GM18861 (cell line): Measurements from ENCODE around the gene UPF2.
"Not testable (repeated sequence)": the region's sequence is repeated elsewhere in the genome, so short reads cannot be mapped to it uniquely, and the experiment has no call there.

Source experiments
- ATAC-seq: cut with Tn5 transposase; IDR thresholded peaks from one replicate; pipeline ENCODE4 v1.9.1; 2021; ENCODE audit not compliant: unreplicated experiment

Gene UPF2

DNA sequence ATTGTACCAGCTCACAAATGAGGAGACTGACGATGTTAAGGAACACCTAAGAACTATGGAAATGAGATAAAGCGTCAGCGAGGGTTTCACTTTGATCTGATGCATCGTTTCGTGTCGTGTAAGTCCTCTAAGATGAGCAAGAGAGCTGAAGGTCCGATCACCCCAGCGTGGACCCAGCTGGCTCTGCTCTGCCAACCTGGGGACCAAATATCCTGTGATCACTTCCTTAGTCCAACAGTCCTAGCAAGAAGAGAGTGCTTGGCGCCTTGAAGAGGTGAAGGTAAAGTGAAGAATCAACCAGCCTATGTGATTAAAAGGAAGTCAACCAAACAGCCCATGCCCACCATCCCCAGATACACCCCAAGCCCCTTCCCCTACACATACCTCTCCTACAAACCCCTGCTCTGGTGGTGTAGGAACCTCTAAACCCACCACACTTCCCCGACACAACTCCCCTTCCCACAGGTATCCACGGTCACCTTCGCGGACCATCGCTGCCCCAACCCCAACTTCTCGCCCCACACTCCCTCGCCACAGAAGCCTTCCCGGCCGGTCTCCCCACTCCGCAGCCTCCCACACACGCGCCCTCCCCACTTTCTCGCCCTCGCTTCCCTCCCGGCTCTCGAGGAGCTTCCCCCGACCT lies 722 bp downstream of the UPF2 start:
- no peak for ATAC-seq

DNA sequence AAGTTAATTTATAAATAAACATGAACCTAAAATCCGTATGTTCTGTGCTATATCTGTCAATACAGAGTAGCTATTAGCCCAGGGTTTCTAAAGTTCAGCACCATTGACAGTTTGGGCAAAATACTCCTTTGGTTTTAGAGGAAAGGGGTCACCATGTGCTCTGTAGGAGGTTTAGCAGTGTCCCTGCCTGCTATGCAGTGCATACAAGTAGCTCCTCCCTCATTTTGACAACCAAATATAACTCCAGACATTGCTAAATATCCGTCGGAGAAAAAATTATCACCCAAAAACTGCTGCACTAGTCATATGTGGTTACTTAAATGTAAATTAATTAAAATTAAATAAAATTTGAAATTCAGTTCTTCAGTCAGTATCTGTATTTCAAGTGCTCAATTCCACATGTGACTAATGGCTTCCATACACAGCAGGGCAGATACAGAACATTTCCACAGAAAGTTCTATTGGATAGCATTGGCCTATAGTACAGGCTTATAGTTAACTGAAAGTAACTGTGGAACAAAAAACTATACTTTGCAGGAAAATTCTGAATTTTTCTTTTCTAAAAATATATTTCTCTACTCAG lies 6.4 kb downstream of the UPF2 start:
- no peak for ATAC-seq

DNA sequence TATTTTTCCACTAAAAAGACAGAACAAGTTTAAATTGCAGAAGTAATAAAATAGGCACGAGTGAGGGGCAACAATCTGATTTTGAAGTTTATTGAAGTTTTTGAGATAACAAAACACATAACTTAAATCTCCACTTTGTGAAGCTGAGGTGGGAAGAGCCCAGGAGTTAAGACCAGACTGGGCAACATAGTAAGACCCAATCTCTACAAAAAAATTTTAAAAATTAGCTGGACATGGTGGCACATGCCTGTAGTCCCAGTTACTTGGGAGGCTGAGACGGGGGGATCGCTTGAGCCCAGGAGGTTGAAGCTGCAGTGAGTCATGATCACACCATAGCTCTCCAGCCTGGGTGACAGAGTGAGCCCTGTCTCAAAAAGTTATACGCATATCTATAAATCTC lies 11.2 kb downstream of the UPF2 start:
- no peak for ATAC-seq

DNA sequence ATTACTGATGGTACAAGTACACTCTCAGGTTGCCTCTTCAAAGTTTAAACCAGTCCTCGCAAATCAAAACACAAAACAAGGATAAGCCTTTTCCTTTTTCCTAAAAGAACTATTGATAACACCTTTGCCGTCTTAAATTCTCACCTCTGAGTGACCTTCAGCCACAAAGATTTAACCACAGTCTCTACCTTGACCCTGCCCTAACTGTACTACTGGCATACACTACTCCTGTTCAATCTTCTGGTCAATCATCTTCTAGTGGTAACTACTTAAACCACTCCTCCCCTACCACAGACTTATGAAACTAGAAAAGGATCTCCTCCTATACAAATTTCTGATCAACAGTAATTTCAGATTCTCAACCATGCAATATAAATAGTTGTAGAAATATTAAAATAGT lies 15.1 kb downstream of the UPF2 start:
- peak; percentile 97 for ATAC-seq

DNA sequence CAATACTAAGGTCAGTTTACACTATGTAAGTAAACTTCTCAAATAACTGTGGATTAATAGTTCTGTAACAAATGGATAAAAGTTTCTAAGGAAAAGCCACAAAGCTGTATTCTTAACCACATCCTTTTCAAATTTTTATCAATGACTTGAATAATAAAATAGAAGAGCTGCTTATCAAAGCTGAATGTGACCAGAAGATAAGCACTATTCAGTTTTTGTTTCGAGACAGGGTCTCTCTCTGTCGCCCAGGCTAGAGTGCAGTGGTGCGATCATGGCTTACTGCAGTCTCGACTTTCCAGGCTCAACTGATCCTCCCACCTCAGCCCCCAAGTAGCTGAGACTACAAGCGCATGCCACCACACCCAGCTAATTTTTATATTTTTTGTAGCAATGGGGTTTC lies 17.0 kb downstream of the UPF2 start:
- no peak for ATAC-seq

DNA sequence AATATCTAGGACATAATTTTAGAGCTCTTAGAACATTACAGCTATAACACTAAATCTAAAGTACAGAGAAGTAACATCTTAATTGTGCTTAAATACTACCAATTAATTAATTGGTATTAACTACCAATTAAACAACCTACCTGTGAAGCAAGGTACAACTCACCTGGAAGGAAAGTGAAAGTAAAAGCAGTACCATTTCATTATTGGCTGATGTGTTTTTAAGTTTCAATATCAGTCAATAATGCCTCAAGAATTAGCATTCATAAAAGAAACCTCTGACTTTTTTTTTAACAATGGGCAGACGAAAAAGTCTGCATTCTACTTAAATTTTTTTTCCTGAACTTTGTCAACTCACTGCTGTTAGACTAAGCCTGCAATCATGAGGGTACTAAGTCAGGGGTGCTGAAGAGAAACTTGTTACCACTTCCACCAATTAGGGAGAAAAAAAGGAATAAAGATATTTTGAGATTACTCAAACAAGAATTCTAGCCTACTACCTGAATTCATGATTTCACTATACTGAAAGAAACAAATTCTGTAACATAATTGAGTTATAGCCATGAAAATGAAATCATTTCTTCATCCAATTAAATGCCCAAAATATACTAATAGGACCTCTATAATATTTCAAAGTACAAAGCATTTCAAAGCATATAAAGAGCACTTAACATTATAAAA lies 19.9 kb downstream of the UPF2 start:
- ATAC-seq: no peak

DNA sequence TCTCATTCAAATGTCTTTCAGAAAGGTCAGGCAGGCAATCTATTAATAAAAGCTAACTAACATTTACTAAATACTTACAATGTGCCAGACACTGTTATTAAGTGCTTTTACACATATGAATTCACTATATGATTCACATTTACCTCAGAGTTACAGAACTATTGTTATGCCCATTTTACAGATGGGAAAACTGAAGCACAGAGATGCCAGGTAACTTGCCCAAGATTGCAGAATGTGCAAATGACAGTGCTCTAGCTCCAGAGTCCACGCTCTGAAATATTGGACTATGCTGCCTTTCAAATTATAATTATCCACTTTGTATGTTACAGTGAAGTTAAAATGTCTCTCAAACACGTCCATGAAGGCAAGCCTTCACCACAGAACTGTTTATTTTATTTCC lies 22.0 kb downstream of the UPF2 start:
- no peak for ATAC-seq

DNA sequence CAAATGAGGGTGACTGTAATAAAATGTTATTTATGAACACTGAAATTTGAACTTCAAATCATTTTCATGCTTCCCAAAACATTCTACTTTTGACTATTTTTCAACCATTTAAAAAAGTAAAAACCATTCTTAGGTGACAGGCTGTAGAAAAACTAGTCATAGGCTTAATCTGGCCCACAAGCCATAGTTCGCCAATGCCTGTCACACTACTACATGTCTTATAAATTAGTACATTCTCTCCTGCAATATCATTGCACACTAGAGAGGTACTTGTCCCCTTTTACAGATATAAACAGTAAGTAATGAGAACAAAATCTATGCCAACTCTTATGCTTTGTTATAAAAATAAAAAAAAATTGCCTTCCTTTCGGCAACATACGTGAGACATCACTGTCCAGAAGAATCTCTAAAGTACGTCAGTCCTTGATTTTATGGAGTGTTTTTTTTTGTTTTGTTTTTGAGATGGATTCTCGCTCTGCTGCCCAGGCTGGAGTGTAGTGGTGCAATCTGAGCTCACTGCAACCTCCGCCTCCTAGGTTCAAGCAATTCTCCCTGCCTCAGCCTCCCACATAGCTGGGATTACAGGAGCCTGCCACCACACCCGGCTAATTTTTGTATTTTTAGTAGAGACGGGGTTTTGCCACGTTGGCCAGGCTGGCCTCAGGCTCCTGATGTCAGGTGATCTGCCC lies 23.2 kb downstream of the UPF2 start:
- ATAC-seq: no peak

DNA sequence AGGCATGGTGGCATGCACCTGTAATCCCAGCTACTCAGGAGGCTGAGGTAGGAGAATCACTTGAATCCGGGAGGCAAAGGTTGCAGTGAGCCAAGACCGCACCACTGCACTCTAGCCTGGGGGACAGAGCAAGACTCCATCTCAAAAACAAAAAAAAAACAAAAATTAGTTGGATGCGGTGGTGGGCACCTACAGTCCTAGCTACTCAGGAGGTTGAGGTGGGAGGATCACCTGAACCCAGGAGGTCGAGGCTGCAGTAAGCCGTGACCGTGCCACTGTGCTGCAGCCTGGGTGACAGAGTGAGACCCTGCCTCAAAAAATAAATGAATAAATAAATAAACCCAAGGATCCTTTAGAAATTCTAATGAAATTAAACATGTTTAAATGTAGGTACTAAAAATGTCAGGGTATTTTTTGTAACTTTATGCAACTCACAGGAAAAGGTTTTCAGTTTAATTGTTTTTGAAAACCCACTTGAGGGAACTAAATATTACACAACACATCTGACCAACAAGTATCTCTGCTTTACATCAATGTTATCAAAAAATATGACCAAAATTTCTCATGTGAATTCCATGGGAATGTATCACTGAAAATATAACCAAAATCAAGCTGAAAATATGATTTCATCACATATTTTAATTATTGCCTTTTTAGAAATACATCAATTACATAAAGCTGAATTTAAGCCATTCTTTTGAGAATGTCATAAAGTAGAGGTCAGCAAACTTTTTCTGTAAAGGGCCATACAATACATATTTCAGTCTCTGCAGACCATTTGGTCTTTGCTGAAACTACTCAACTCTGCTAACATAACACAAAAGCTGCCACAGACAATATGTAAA lies 23.9 kb downstream of the UPF2 start:
- ATAC-seq: no peak

DNA sequence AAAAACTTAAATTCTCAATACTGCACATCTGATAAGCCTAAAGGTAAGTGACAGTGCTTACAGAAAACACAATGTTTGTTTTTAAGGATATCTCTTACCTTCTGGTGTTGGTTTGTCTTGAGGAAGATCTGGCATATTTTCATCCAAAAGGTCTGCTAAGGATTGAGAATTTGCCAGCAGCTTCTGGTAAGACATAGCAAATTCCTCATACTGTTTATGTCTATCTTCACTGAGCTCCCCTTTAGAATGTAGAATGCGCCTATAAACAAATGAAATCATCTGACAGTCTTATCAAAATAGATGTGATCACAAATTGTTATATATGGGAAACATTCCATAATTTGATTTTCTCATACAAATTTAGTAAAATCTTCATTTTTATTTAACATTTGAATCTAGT lies 28.7 kb downstream of the UPF2 start:
- no peak for ATAC-seq

DNA sequence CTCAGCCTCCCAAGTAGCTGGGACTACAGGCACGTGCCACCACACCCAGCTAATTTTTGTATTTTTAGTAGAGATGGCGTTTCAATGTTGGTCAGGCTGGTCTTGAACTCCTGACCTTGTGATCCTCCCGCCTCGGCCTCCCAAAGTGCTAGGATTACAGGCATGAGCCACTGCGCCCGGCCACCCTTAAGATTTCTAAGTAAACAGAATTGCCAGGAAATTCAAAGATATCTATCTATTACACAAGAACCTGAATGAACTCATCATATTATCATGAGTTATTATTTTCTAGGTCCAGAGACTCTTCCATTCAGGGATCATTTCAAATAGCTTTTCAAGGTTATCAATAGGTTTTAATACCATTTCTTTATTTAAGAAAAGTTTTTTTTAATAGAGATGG lies 29.2 kb downstream of the UPF2 start:
- not testable (repeated sequence) for ATAC-seq

DNA sequence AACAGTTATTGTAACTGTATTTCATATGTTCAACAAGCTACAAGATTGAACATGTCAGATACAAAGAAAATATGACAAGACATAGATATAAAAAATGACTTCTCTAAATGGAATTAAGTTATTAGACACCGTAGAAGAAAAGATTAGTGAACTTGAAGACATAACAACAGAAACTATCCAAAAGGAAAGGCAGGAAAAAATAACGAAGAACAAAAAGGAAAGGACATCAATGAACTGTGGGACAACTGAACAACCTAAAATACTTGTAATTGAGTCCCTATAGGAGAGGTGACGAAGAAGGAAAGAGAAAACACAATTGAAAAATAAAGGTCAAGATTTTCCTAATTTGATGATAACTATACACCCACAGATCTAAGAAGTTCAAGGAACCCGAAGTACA lies 32.3 kb downstream of the UPF2 start:
- ATAC-seq: no peak

DNA sequence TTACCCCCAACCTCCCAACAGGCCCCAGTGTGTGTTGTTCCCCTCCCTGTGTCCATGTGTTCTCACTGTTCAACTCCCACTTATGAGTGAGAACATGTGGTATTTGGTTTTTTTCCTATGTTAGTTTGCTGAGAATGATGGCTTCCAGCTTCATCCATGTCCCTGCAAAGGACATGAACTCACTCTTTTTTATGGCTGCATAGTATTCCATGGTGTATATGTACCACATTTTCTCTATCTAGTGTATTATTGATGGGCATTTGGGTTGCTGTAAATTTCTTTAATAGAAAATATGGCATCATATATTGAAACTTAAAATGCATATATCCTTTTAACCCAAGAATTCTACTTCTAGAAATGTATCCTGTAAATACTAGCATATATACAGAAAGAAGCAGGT lies 33.8 kb downstream of the UPF2 start:
- not testable (repeated sequence) for ATAC-seq

DNA sequence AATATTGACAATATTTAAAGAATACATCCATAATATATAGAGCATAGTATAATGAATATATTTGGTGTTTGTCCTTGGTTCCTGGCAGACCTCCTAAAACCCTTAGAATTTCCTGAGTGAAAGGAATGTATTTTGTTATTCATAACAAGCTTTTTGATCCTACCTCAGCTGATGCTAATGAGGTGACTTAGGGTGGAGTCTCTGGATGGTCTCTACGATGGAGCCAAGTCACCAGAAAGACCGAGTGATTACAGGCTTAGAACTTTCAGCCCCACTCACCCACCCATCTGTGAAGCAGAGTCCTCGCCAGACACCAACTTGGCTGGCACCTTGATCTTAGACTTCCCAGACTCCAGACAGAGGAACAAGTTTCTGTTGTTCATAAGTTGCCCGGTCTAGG lies 35.9 kb downstream of the UPF2 start:
- ATAC-seq: no peak

DNA sequence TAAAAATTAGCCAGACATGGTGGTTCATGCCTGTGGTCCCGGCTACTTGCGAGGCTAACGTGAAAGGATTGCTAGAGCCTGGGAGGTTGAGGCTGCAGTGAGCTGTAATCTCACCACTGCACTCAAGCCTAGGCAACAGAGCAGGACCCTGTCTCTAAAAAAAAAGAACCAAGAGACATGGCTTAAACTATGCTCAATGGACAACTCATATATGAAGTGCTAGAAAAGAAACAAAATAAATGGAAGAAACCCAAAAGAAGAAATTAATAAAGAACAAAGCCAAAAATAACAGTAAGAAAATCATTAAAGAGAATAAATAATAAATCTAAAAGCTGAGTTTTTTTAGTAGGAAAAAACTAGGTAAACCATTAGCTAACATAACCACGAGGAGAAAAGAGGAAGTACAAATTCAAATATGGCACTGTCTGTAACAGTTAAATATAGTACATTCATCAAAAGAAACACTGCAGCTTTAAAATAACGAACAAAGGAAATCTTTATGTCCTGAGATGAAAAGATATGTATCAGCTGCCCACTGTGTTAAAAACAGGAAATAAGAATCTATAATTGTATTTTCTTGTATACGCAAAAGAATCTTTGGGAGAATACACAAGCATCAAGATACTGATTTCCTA lies 48.7 kb downstream of the UPF2 start:
- ATAC-seq: peak; percentile 71

DNA sequence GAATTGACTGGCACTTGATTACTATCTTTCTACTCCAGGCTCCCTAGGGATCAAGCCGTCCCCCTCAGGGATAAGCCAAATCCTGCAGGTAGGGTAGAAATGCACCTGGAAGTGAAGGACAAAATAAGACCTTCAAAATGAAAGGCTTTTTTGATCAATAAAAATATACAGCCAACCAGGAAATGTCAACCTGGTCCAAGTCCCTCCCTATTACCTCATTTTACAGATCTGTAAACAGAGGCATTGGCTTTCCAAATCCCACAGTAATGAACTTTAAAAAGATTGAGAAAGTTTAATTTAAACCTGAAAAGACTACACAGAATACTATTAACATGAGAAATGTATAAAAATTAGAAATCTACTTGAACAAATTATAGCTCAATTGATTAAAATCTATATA lies 53.7 kb downstream of the UPF2 start:
- ATAC-seq: no peak

DNA sequence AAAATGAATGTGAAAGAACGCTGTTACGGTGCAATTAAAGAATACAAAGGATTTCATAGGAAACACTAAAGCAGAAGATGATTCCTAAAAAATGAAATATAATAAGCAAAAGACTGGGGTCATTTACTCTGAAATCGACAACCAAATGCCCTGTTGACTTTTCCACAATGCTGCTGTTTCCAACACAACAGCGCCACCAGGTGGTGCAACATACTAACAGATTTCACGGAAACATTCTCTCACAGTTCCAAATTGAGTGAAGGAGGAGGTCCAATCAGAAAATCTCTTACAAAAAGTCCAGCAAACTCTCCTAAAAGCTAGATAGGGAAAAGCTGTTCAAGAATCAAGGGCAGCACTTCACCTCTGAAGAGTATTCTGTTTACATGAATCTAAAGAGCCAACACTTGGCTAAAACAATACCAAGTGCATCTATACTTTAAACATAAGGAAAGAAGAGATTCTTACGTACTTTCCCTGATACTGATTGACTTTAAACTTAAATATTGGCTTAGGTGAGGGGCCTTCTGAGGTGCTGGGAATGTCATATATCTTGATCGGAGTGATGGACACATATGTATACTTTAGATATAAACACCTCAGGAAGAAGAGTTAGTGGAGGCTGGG lies 55.9 kb downstream of the UPF2 start:
- ATAC-seq: peak; percentile 60

DNA sequence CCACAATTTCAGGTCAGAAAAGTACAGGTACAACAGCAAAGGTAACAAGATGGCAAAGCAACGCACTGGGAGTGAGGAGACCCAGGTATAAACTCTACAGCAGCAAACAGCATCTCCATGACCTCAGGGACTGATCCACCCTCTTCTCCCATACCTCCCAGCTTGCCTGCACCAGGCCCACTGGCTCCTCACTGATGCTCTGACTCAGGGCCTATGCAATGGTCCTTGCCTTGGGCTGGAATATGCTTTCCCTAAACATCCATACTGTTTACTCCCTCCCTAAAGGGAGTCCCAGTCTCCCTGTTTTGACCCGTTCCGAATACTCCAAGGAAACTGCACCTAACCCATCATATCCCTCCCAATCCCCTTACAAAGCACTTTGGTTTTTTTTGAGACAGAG lies 60.4 kb downstream of the UPF2 start:
- ATAC-seq: no peak

DNA sequence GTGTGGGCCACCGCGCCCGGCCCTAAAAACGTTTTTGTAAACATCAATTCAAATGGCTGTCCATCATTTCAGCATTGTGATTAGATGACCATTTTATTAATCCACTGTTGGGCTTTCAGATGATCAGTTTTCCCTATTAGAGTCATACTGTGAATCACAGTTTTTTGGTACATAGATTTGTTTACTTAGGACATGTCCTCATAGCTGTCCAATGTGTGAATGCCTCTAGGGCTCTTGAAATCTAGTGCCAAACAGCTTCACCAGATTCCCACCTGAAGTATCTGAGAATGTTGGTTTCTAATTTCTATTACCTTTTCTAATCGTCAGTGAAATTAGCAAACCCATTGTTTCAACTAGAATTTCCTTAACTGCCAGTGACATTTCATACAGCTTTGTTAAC lies 66.8 kb downstream of the UPF2 start:
- ATAC-seq: no peak

DNA sequence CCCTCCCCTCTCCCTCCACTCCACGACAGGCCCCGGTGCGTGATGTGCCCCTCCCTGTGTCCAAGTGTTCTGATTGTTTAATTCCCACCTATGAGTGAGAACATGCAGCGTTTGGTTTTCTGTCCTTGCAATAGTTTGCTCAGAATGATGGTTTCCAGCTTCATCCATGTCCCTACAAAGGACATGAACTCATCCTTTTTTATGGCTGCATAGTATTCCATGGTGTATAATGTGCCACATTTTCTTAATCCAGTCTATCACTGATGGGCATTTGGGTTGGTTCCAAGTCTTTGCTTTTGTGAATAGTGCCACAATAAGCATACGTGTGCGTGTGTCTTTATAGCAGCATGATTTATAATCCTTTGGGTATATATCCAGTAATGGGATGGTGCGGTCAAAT lies 70.1 kb downstream of the UPF2 start:
- not testable (repeated sequence) for ATAC-seq
